ENCODE results near the gene SH3RF2. TPM values are rescaled to one million over a fixed set of nuclear protein-coding genes. Genes with fewer than 3 reads are reported as not detected.

The SH3RF2 gene
- total and polyA plus RNA-seq, 2 donors (not counting 3 experiments of a cell fraction or from before 2014, with no cell fraction given): 0.54 to 0.84 TPM

- CTCF ChIA-PET: no interaction called here
- H3K36me3 ChIP-seq (ENCODE audit: control insufficient read depth in 2 of 2, extremely low read depth in 1 of 2, insufficient read depth in 2 of 2, low read length in 2 of 2): no peaks in the 10 kb centered on the region
- H3K9ac ChIP-seq (replicated peaks; ENCODE audit: extremely low read depth, insufficient read depth, low read length): no peak overlapping the region
- dilution Hi-C loops (cut with MboI; ENCODE audit: extremely low pct_ligation_motif_present, low sequenced_read_pairs): no loop called here
- FAIRE-seq (no peak), DNase-seq (ENCODE audit: low read depth, low spot score) (no peak)
- no peak overlapping the region for H3K27ac ChIP-seq (ENCODE audit: insufficient read depth, low read depth, low read length)
- no peak overlapping the region for H3K4me2 ChIP-seq (ENCODE audit: insufficient read depth, low read length)
- no peak overlapping the region for H2AFZ ChIP-seq (ENCODE audit: low read depth, low read length)
- H3K27me3 ChIP-seq (ENCODE audit: control insufficient read depth in 2 of 2, insufficient read depth in 2 of 2, low read length in 2 of 2): no peaks in the 10 kb centered on the region
- H4K20me1 ChIP-seq (replicated peaks; ENCODE audit: control insufficient read depth, extremely low read depth, insufficient read depth, low read length): no peaks in the 10 kb centered on the region
- intact Hi-C loops (cut with micrococcal nuclease): no loop called here
- TF ChIP-seq FOS (IDR thresholded peaks at IDR 0.05; ENCODE audit: borderline replicate concordance, insufficient read depth, low read length): no peak
- TF ChIP-seq JUN (IDR thresholded peaks at IDR 0.05; ENCODE audit: borderline replicate concordance, insufficient read depth, insufficient read length, low read depth): no peak
- TF ChIP-seq GATA2 (IDR thresholded peaks at IDR 0.05; ENCODE audit: insufficient read depth, insufficient read length, low read depth, low read length): no peak
- TF ChIP-seq CTCF (IDR thresholded peaks at IDR 0.05; ENCODE audit: extremely low read depth in 1 of 2, insufficient read depth in 1 of 2, low read depth in 1 of 2, low read length in 2 of 2): no peak
- TF ChIP-seq POLR2AphosphoS5 (IDR thresholded peaks at IDR 0.05; ENCODE audit: insufficient read depth, low read depth, low read length): no peak
- TF ChIP-seq EZH2 (IDR thresholded peaks at IDR 0.05; ENCODE audit: borderline replicate concordance, low read depth, low read length, severe bottlenecking): no peak
- TF ChIP-seq MYC (IDR thresholded peaks at IDR 0.05; ENCODE audit: low read depth, low read length): no peak
- TF ChIP-seq POLR2A (IDR thresholded peaks at IDR 0.05; ENCODE audit: low read depth, low read length): no peak
- no peak for TF ChIP-seq MAX (IDR thresholded peaks at IDR 0.05; ENCODE audit: insufficient read depth, insufficient read length)
- BruUV-seq (replicated peaks): no TSS peak
- H3K79me2 ChIP-seq (ENCODE audit: control insufficient read depth, insufficient read depth, low read length): no peaks in the 10 kb centered on the region
- no peak overlapping the region for H3K4me3 ChIP-seq (replicated peaks in 1 of 3; ENCODE audit: insufficient read depth in 1 of 3, low read depth in 1 of 3, low read length in 3 of 3)
- H3K9me3 ChIP-seq (replicated peaks; ENCODE audit: control insufficient read depth, insufficient read depth, low read length): no peaks in the 10 kb centered on the region
- no peaks in the 10 kb centered on the region for H3K9me1 ChIP-seq (replicated peaks; ENCODE audit: control insufficient read depth, extremely low read depth, insufficient read depth, low read length)
- H3K4me1 ChIP-seq (ENCODE audit: control insufficient read depth, extremely low read depth, insufficient read depth, low read length): no peaks in the 10 kb centered on the region
- POLR2A ChIA-PET: no interaction called here
Observed at GRCh38 chr5:146024034-146024433, 87.7 kb downstream of the SH3RF2 start.
